GM21367 (cell line): ENCODE measurements around the gene TP53RK.

Experiments used
- ATAC-seq: cut with Tn5 transposase; IDR thresholded peaks from one replicate; pipeline ENCODE4 v1.9.1; 2021; ENCODE audit not compliant: unreplicated experiment

The TP53RK gene

GRCh38 chr20:46708172-46708860 is 19.1 kb upstream of the TP53RK start:
- no peak for ATAC-seq

GRCh38 chr20:46706242-46706641 is 17.0 kb upstream of the TP53RK start:
- ATAC-seq: no peak

GRCh38 chr20:46705378-46705729 is 16.1 kb upstream of the TP53RK start:
- ATAC-seq: no peak

- ATAC-seq: no peak
These were observed 15.6 kb upstream of the TP53RK start for GRCh38 chr20:46704714-46705377.

- no peak for ATAC-seq
These were observed 14.2 kb upstream of the TP53RK start for GRCh38 chr20:46703435-46703834.

GRCh38 chr20:46702447-46703203 is 13.4 kb upstream of the TP53RK start:
- ATAC-seq: no peak

- ATAC-seq: no peak
These were observed 12.7 kb upstream of the TP53RK start for GRCh38 chr20:46701986-46702385.

GRCh38 chr20:46701556-46701955 is 12.3 kb upstream of the TP53RK start:
- no peak for ATAC-seq

- no peak for ATAC-seq
These were observed 11.8 kb upstream of the TP53RK start for GRCh38 chr20:46701057-46701456.

- no peak for ATAC-seq
These were observed 11.2 kb upstream of the TP53RK start for GRCh38 chr20:46700481-46700880.

- no peak for ATAC-seq
These were observed 10.6 kb upstream of the TP53RK start for GRCh38 chr20:46699651-46700359.

GRCh38 chr20:46698788-46699187 is 9.5 kb upstream of the TP53RK start:
- no peak for ATAC-seq

GRCh38 chr20:46696791-46697279 is 7.6 kb upstream of the TP53RK start:
- no peak for ATAC-seq

GRCh38 chr20:46695892-46696291 is 6.6 kb upstream of the TP53RK start:
- ATAC-seq: no peak

- ATAC-seq: no peak
These were observed 5.2 kb upstream of the TP53RK start for GRCh38 chr20:46694484-46694883.

- no peak for ATAC-seq
These were observed 2.0 kb upstream of the TP53RK start for GRCh38 chr20:46691196-46691595.

GRCh38 chr20:46690219-46691106 is 1.2 kb upstream of the TP53RK start:
- ATAC-seq: no peak

- no peak for ATAC-seq
These were observed 476 bp upstream of the TP53RK start for GRCh38 chr20:46689754-46690085.

GRCh38 chr20:46688151-46689081 is 828 bp downstream of the TP53RK start:
- no peak for ATAC-seq
